Kidney epithelial cell (primary cell): ENCODE results near the gene ESCO1. TPM values are rescaled to one million over a fixed set of nuclear protein-coding genes. Genes with fewer than 3 reads are reported as not detected.

Source experiments
- DNase-seq: peaks from one replicate; pipeline ENCODE4 v3.0.0-alpha.2; 2010; ENCODE audit warnings: low read depth
- H3K27me3 ChIP-seq: 2 replicates; pipeline ENCODE4 v1.6.0; 2011; ENCODE audit warnings: low read length; ENCODE audit not compliant: control insufficient read depth, insufficient read depth
- H3K36me3 ChIP-seq: 2 replicates; pipeline ENCODE4 v1.5.1; 2011; ENCODE audit warnings: low read length; ENCODE audit not compliant: control insufficient read depth, insufficient read depth
- H3K4me3 ChIP-seq: 2 replicates; pipeline ENCODE4 v1.5.1; 2011; ENCODE audit warnings: low read depth, mild to moderate bottlenecking, control low read depth, low read length
- total RNA-seq: library from RNA; depleted of rRNA; stranded (reverse); fragments of >200 nt; gene quantifications from 2 replicates; pipeline ENCODE4 v1.2.3, GENCODE V29; 2015
- TF ChIP-seq, protein P1 (sequence below): IDR thresholded peaks from 2 replicates; pipeline ENCODE4 v1.5.1; 2011; ENCODE audit warnings: mild to moderate bottlenecking, moderate library complexity, low read length, control low read depth, inconsistent platforms; ENCODE audit not compliant: insufficient read depth, poor library complexity, severe bottlenecking

Gene ESCO1
- total RNA-seq, 1 donor from 2014 or later = 18.9 TPM

DNA sequence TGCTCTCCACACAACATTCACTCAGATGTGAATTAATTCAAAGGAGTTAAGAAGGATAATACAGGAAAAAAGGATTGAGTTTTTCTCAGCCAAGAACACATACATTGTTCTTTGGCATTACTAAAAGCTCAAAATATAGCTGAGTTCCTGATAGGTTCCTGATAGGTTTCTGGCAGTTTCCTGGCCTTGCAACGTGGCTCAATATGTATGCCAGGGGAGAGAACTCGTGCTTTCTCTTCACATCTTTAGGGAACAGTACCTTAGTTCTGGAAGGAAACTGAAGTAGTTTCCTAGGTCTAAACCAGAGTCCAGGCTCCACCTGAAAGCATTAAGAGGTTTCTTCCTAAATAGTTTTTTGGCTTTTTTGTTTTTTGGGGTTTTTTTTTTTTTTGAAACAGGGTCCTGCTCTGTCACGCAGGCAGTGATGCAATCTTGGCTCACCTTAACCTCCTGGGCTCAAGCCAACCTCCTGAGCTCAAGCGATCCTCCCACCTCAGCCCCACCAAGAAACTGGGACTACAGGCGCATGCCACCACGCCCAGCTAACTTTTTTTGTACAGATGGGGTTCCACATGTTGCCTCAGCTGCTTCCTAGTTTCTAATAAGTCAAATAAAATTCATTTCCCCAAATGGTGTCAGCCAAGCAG, 42.8 kb downstream of the ESCO1 start:
- no peak for DNase-seq
- Histone ChIP-seq H3K4me3 (no peak overlapping the region), H3K36me3 (no peaks in the 10 kb centered on the region), H3K27me3 (no peaks in the 10 kb centered on the region)
- TF ChIP-seq, protein P1, sequence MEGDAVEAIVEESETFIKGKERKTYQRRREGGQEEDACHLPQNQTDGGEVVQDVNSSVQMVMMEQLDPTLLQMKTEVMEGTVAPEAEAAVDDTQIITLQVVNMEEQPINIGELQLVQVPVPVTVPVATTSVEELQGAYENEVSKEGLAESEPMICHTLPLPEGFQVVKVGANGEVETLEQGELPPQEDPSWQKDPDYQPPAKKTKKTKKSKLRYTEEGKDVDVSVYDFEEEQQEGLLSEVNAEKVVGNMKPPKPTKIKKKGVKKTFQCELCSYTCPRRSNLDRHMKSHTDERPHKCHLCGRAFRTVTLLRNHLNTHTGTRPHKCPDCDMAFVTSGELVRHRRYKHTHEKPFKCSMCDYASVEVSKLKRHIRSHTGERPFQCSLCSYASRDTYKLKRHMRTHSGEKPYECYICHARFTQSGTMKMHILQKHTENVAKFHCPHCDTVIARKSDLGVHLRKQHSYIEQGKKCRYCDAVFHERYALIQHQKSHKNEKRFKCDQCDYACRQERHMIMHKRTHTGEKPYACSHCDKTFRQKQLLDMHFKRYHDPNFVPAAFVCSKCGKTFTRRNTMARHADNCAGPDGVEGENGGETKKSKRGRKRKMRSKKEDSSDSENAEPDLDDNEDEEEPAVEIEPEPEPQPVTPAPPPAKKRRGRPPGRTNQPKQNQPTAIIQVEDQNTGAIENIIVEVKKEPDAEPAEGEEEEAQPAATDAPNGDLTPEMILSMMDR = no peak

DNA sequence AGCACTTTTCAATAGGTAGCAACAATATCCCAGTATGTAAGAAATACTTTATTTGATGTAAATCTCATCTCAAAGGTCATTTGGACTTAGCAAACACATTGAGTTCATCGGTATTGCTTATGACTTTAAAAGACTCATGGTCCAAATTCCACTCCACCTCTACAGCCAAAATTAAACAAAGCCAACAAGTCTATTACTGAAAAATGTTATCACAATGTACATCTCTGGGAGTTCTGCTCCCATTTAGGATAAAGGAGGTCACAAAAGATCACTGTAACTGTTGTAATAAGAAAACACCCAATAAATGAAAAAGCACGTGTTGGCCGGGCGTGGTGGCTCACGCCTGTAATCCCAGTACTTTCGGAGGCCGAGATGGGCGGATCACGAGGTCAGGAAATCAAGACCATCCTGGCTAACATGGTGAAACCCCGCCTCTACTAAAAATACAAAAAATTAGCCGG, 50.0 kb downstream of the ESCO1 start:
- no peak for DNase-seq
- no peaks in the 10 kb centered on the region for H3K27me3 ChIP-seq
- no peaks in the 10 kb centered on the region for H3K36me3 ChIP-seq
- no peak overlapping the region for H3K4me3 ChIP-seq
- TF ChIP-seq, protein P1 = no peak

DNA sequence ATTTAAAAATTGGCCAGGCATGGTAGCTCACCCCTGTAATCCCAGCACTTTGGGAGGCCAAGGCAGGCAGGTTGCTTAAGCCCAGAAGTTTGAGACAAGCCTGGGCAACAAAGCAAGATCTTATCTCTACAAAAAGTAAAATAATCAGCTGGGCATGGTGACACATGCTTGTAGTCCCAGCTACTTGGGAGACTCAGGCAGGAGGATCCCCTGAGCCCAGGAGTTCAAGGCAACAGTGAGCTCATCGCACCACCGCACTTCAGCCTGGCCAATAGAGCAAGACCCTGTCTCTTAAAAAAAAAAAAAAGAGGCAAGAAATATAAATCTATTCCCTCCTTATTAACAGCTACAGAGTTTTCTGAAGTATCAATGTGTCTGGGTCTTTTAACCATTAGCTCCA, 51.9 kb downstream of the ESCO1 start:
- no peak overlapping the region for H3K4me3 ChIP-seq
- TF ChIP-seq, protein P1 = no peak
- H3K27me3 ChIP-seq = no peaks in the 10 kb centered on the region
- H3K36me3 ChIP-seq = no peaks in the 10 kb centered on the region
- DNase-seq = no peak

DNA sequence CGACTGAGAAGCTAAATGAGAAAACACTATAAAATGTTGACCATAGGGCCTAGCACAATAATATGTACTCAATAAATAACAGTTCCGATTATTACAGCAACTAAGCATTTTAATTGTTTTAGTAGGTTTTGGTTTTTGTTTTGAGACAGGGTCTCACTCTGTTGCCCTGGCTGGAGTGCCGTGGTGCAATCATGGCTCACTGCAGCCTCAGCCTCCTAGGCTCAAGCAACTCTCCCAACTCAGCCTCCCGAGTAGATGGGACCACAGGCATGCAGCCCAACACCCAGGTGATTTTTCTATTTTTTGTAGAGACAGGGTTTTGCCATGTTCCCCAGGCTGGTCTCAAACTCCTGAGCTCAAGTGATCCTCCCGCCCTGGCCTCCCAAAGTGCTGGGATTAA, 54.1 kb downstream of the ESCO1 start:
- TF ChIP-seq, protein P1 = no peak
- DNase-seq = no peak
- H3K4me3 ChIP-seq = no peak overlapping the region
- no peaks in the 10 kb centered on the region for H3K36me3 ChIP-seq
- H3K27me3 ChIP-seq = no peaks in the 10 kb centered on the region

DNA sequence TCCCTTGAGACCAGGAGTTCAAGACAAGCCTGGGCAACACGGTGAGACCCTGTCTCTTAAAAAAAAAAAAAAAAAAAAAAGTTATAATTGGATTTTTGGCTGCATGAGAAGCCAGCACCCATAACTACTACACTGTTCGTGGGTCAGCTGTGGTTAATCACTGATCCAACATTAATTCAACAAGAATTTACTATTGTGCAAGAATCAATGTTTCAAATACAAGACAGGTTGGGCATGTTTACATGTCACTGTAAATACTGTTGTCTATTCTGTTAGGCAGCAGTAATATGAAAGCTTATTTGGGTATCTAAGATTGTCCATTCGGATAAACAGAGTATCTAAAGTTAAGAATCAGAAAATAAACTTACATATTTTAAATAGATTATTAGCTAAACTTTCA, 62.3 kb downstream of the ESCO1 start:
- no peak for DNase-seq
- Histone ChIP-seq H3K4me3 (no peak overlapping the region), H3K36me3 (no peaks in the 10 kb centered on the region), H3K27me3 (no peaks in the 10 kb centered on the region)
- TF ChIP-seq, protein P1 = no peak

DNA sequence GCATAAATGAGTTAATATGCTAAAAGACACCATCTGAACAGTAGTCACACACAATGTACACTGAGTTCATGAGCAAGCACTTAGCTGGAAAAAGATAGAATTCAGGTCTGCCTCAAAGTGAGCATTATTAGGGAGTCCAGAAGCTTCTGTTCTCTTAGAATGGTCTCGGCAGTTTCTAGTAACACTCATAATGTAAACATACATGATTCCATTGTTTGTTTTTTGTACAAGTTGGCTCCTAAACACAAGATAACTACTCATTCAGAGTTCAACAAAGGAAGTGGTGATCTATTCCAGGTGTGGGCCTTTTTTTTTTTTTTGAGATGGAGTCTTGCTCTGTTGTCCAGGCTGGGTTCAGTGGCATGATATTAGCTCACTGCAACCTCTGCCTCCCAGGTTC, 66.2 kb downstream of the ESCO1 start:
- no peaks in the 10 kb centered on the region for H3K27me3 ChIP-seq
- DNase-seq = no peak
- TF ChIP-seq, protein P1 = no peak
- H3K4me3 ChIP-seq = no peak overlapping the region
- no peaks in the 10 kb centered on the region for H3K36me3 ChIP-seq
